ENCODE data around the gene CRKL.
"Not testable (repeated sequence)": the region's sequence is repeated elsewhere in the genome, so short reads cannot be mapped to it uniquely, and the experiment has no call there.

CRKL gene

GRCh38 chr22:20890975-20891374 is 26.2 kb upstream of the CRKL start:
- no peak overlapping the region for H2BK120ac ChIP-seq (ENCODE audit: low read depth, low read length)
- H3K4me3 ChIP-seq (ENCODE audit: low read length): no peak overlapping the region
- H4K8ac ChIP-seq (ENCODE audit: low read depth, low read length): no peak overlapping the region
- no peak overlapping the region for H3K4me2 ChIP-seq (ENCODE audit: low read length)
- H3K23ac ChIP-seq (ENCODE audit: low read length): no peak overlapping the region
- no peak overlapping the region for H3K56ac ChIP-seq (ENCODE audit: low read length)
- no peaks in the 10 kb centered on the region for H3K79me2 ChIP-seq (ENCODE audit: control insufficient read depth, insufficient read depth, low read length)
- no peak overlapping the region for H3K27ac ChIP-seq (ENCODE audit: low read depth, low read length)
- H3K18ac ChIP-seq (ENCODE audit: low read length): no peak overlapping the region
- no peaks in the 10 kb centered on the region for H3K27me3 ChIP-seq (ENCODE audit: insufficient read depth, low read length, poor library complexity)
- H3K36me3 ChIP-seq (ENCODE audit: control insufficient read depth, insufficient read depth, low read length): no peaks in the 10 kb centered on the region
- WGBS (ENCODE audit: extremely low coverage, insufficient coverage, low lambda C conversion rate): no CpG with 5 or more reads among the region's 6 CpGs
- no peak for DNase-seq
- no peak overlapping the region for H2AK5ac ChIP-seq (ENCODE audit: low read length)
- H2BK15ac ChIP-seq (replicated peaks; ENCODE audit: low read depth): no peak overlapping the region
- H3K4ac ChIP-seq (ENCODE audit: low read depth, low read length): no peak overlapping the region
- no peaks in the 10 kb centered on the region for H3K4me1 ChIP-seq (ENCODE audit: control insufficient read depth, low read depth, low read length)
- no peak overlapping the region for H2BK5ac ChIP-seq (ENCODE audit: low read length)
- H3K79me1 ChIP-seq (ENCODE audit: low read length): no peaks in the 10 kb centered on the region
- no peak overlapping the region for H4K5ac ChIP-seq (ENCODE audit: low read length)
- no peak overlapping the region for H3K9ac ChIP-seq (ENCODE audit: low read length)

GRCh38 chr22:20897737-20898136 is 19.5 kb upstream of the CRKL start:
- H3K18ac ChIP-seq (ENCODE audit: low read length): not testable (repeated sequence)
- no CpG with 5 or more reads among the region's 7 CpGs for WGBS (ENCODE audit: extremely low coverage, insufficient coverage, low lambda C conversion rate)

GRCh38 chr22:20899827-20900423 is 17.3 kb upstream of the CRKL start:
- no peaks in the 10 kb centered on the region for H3K79me1 ChIP-seq (ENCODE audit: low read length)
- no peak overlapping the region for H3K27ac ChIP-seq (ENCODE audit: low read depth, low read length)
- H3K4me1 ChIP-seq (ENCODE audit: control insufficient read depth, low read depth, low read length): no peaks in the 10 kb centered on the region
- no peak overlapping the region for H3K4me2 ChIP-seq (ENCODE audit: low read length)
- no peaks in the 10 kb centered on the region for H3K36me3 ChIP-seq (ENCODE audit: control insufficient read depth, insufficient read depth, low read length)
- no peak overlapping the region for H2BK5ac ChIP-seq (ENCODE audit: low read length)
- no peak overlapping the region for H3K4ac ChIP-seq (ENCODE audit: low read depth, low read length)
- no peak overlapping the region for H3K23ac ChIP-seq (ENCODE audit: low read length)
- H2AK5ac ChIP-seq (ENCODE audit: low read length): no peak overlapping the region
- H3K4me3 ChIP-seq (ENCODE audit: low read length): no peak overlapping the region
- H3K9ac ChIP-seq (ENCODE audit: low read length): no peak overlapping the region
- no peak overlapping the region for H4K8ac ChIP-seq (ENCODE audit: low read depth, low read length)
- no peak overlapping the region for H3K18ac ChIP-seq (ENCODE audit: low read length)
- no peaks in the 10 kb centered on the region for H3K79me2 ChIP-seq (ENCODE audit: control insufficient read depth, insufficient read depth, low read length)
- no peak overlapping the region for H2BK120ac ChIP-seq (ENCODE audit: low read depth, low read length)
- no CpG with 5 or more reads among the region's 7 CpGs for WGBS (ENCODE audit: extremely low coverage, insufficient coverage, low lambda C conversion rate)
- no peak overlapping the region for H3K56ac ChIP-seq (ENCODE audit: low read length)
- no peaks in the 10 kb centered on the region for H3K27me3 ChIP-seq (ENCODE audit: insufficient read depth, low read length, poor library complexity)
- no peak overlapping the region for H2BK15ac ChIP-seq (replicated peaks; ENCODE audit: low read depth)
- DNase-seq: no peak
- no peak overlapping the region for H4K5ac ChIP-seq (ENCODE audit: low read length)

More at GRCh38 chr22:20897737-20898136, 19.5 kb upstream of the CRKL start:
- H3K27ac ChIP-seq (ENCODE audit: low read depth, low read length); H2AK5ac ChIP-seq (ENCODE audit: low read length); H4K8ac ChIP-seq (ENCODE audit: low read depth, low read length); H3K4ac ChIP-seq (ENCODE audit: low read depth, low read length); H2BK120ac ChIP-seq (ENCODE audit: low read depth, low read length); H3K79me2 ChIP-seq (ENCODE audit: control insufficient read depth, insufficient read depth, low read length); H3K79me1 ChIP-seq (ENCODE audit: low read length); H3K9ac ChIP-seq (ENCODE audit: low read length); H3K4me3 ChIP-seq (ENCODE audit: low read length); H3K4me2 ChIP-seq (ENCODE audit: low read length); H3K27me3 ChIP-seq (ENCODE audit: insufficient read depth, low read length, poor library complexity); H2BK15ac ChIP-seq (replicated peaks; ENCODE audit: low read depth); H2BK5ac ChIP-seq (ENCODE audit: low read length); DNase-seq; H3K4me1 ChIP-seq (ENCODE audit: control insufficient read depth, low read depth, low read length); H3K36me3 ChIP-seq (ENCODE audit: control insufficient read depth, insufficient read depth, low read length); H3K23ac ChIP-seq (ENCODE audit: low read length); H4K5ac ChIP-seq (ENCODE audit: low read length); H3K56ac ChIP-seq (ENCODE audit: low read length): not testable (repeated sequence)

GRCh38 chr22:20901093-20902033 is 15.8 kb upstream of the CRKL start:
- H3K79me1 ChIP-seq (ENCODE audit: low read length); H3K23ac ChIP-seq (ENCODE audit: low read length); H2BK15ac ChIP-seq (replicated peaks; ENCODE audit: low read depth); H2BK120ac ChIP-seq (ENCODE audit: low read depth, low read length); H3K18ac ChIP-seq (ENCODE audit: low read length); H3K27me3 ChIP-seq (ENCODE audit: insufficient read depth, low read length, poor library complexity); H3K4me2 ChIP-seq (ENCODE audit: low read length); H3K4me3 ChIP-seq (ENCODE audit: low read length); H3K4me1 ChIP-seq (ENCODE audit: control insufficient read depth, low read depth, low read length); H3K9ac ChIP-seq (ENCODE audit: low read length); H4K5ac ChIP-seq (ENCODE audit: low read length); DNase-seq; H3K36me3 ChIP-seq (ENCODE audit: control insufficient read depth, insufficient read depth, low read length); H2AK5ac ChIP-seq (ENCODE audit: low read length); H3K27ac ChIP-seq (ENCODE audit: low read depth, low read length); H3K79me2 ChIP-seq (ENCODE audit: control insufficient read depth, insufficient read depth, low read length); H4K8ac ChIP-seq (ENCODE audit: low read depth, low read length); H2BK5ac ChIP-seq (ENCODE audit: low read length); H3K56ac ChIP-seq (ENCODE audit: low read length); H3K4ac ChIP-seq (ENCODE audit: low read depth, low read length): not testable (repeated sequence)
- WGBS (ENCODE audit: extremely low coverage, insufficient coverage, low lambda C conversion rate): no CpG with 5 or more reads among the region's 18 CpGs

GRCh38 chr22:20903093-20903492 is 14.1 kb upstream of the CRKL start:
- H2AK5ac ChIP-seq (ENCODE audit: low read length): no peak overlapping the region
- no peaks in the 10 kb centered on the region for H3K79me2 ChIP-seq (ENCODE audit: control insufficient read depth, insufficient read depth, low read length)
- no peaks in the 10 kb centered on the region for H3K4me1 ChIP-seq (ENCODE audit: control insufficient read depth, low read depth, low read length)
- no peak overlapping the region for H3K4me3 ChIP-seq (ENCODE audit: low read length)
- H2BK120ac ChIP-seq (ENCODE audit: low read depth, low read length): no peak overlapping the region
- H3K9ac ChIP-seq (ENCODE audit: low read length): no peak overlapping the region
- H3K18ac ChIP-seq (ENCODE audit: low read length): no peak overlapping the region
- H3K4me2 ChIP-seq (ENCODE audit: low read length): no peak overlapping the region
- no peak overlapping the region for H3K23ac ChIP-seq (ENCODE audit: low read length)
- no peaks in the 10 kb centered on the region for H3K36me3 ChIP-seq (ENCODE audit: control insufficient read depth, insufficient read depth, low read length)
- H3K4ac ChIP-seq (ENCODE audit: low read depth, low read length): no peak overlapping the region
- no CpG with 5 or more reads among the region's 2 CpGs for WGBS (ENCODE audit: extremely low coverage, insufficient coverage, low lambda C conversion rate)
- DNase-seq: no peak
- H4K5ac ChIP-seq (ENCODE audit: low read length): no peak overlapping the region
- H2BK5ac ChIP-seq (ENCODE audit: low read length): no peak overlapping the region
- no peak overlapping the region for H3K27ac ChIP-seq (ENCODE audit: low read depth, low read length)
- no peaks in the 10 kb centered on the region for H3K27me3 ChIP-seq (ENCODE audit: insufficient read depth, low read length, poor library complexity)
- no peak overlapping the region for H2BK15ac ChIP-seq (replicated peaks; ENCODE audit: low read depth)
- H4K8ac ChIP-seq (ENCODE audit: low read depth, low read length): no peak overlapping the region
- H3K56ac ChIP-seq (ENCODE audit: low read length): no peak overlapping the region
- H3K79me1 ChIP-seq (ENCODE audit: low read length): no peaks in the 10 kb centered on the region

All from mesendoderm (in vitro differentiated cells).